Body of pancreas (tissue), 4 donors: ENCODE data around the gene FABP6.

Experiments used
- POLR2A ChIP-seq, 3 donors: fragments of 450-650 bp; IDR thresholded peaks; one replicate each; pipeline ENCODE4 v1.6.1; 2016; ENCODE audit warnings: antibody characterized with exemption in 3 of 3, mild to moderate bottlenecking in 2 of 3
- TF ChIP-seq, protein P1 (sequence below), 7 experiments: fragments of 450-650 bp in 4 of 7; fragments of 200-600 bp in 3 of 7; sonication (generic) in 3 of 7; IDR thresholded peaks; one replicate each; pipeline ENCODE4 v1.5.1; 2016 to 2019; ENCODE audit warnings: antibody characterized with exemption in 7 of 7

DNA sequence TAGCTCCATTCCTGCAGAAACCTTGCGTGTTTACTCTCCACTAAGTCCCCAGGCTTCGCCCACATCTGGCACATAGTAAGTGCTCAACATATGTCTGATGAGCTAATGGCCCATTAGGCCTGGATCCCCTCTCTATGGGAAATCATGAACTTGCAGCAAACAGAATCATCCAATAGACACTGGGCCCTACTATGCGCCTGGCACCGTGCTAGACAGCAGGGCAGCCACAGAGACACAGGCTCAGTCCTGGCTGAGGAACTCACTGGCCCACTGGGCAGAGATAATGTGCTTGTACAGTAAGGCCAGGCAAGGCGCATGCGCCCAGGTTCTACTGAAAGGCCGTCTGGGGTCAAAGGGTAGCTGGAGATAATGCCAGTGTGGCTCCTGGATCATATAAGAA, 36.9 kb upstream of the FABP6 start:
- TF ChIP-seq, protein P1, sequence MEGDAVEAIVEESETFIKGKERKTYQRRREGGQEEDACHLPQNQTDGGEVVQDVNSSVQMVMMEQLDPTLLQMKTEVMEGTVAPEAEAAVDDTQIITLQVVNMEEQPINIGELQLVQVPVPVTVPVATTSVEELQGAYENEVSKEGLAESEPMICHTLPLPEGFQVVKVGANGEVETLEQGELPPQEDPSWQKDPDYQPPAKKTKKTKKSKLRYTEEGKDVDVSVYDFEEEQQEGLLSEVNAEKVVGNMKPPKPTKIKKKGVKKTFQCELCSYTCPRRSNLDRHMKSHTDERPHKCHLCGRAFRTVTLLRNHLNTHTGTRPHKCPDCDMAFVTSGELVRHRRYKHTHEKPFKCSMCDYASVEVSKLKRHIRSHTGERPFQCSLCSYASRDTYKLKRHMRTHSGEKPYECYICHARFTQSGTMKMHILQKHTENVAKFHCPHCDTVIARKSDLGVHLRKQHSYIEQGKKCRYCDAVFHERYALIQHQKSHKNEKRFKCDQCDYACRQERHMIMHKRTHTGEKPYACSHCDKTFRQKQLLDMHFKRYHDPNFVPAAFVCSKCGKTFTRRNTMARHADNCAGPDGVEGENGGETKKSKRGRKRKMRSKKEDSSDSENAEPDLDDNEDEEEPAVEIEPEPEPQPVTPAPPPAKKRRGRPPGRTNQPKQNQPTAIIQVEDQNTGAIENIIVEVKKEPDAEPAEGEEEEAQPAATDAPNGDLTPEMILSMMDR (IDR thresholded peaks at IDR 0.05): no peak
- no peak for TF ChIP-seq POLR2A (IDR thresholded peaks at IDR 0.05)
